ENCODE data around the gene NHEJ1.

DNA sequence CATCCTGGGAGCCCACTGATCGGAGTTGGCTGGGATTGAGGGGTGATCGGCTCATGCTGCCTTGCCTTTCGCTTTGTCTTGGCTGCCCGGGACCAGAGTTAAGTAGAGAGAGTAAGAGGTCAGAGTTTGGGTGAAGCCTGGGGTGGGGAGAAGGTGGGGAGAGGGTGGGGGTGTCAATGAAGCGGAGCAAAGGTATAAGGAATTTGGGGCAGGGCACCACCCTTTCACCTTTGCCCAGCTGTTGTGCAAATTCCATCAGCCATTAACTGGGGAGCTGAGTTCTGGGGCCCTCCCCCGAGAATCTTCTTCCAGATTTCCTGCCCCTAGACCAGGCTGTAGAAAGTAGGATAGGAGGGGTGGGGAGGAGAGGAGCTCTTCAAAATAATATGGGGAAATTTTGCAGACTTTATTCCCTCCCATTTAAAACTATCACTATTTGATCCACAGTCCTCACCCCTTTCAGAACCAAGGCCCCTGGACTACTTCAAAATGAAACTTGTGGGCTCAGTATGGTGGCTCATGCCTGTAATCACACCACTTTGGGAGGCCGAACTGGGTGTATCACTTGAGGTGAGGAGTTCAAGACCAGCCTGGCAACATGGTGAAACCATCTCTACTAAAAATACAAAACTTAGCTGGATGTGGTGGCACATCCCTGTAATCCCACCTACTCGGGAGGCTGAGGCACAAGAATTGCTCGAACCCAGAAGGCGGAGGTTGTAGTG, 9.5 kb upstream of the NHEJ1 start, which contains the start of gene SLC23A3:
- no peak for TF ChIP-seq POLR2A (IDR thresholded peaks at IDR 0.05; ENCODE audit: borderline replicate concordance, extremely low read depth, insufficient read depth, insufficient read length)
- TF ChIP-seq POLR2AphosphoS5 (IDR thresholded peaks at IDR 0.05; ENCODE audit: low read depth, low read length): no peak
- no peak for TF ChIP-seq SP1 (IDR thresholded peaks at IDR 0.05; ENCODE audit: low read depth)
- TF ChIP-seq CTCF (IDR thresholded peaks at IDR 0.05 in 2 of 3, conservative IDR thresholded peaks at IDR 0.05 in 1 of 3; ENCODE audit: borderline replicate concordance in 1 of 3, insufficient read depth in 1 of 3, low read depth in 2 of 3, low read length in 2 of 3): no peak
- no peak for TF ChIP-seq EGR1 (IDR thresholded peaks at IDR 0.05; ENCODE audit: low read depth)
- TF ChIP-seq SIN3A (IDR thresholded peaks at IDR 0.05; ENCODE audit: low read depth): no peak
- TF ChIP-seq EZH2phosphoT487 (IDR thresholded peaks at IDR 0.05; ENCODE audit: borderline replicate concordance): no peak
- TF ChIP-seq, protein P1, sequence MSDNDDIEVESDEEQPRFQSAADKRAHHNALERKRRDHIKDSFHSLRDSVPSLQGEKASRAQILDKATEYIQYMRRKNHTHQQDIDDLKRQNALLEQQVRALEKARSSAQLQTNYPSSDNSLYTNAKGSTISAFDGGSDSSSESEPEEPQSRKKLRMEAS (IDR thresholded peaks at IDR 0.05): no peak
- TF ChIP-seq YY1 (IDR thresholded peaks at IDR 0.05; ENCODE audit: extremely low read depth, insufficient replicate concordance, low read depth, low read length): no peak

Data from HCT116 (cell line).